ENCODE measurements around the gene SLC9C1.
"Not testable (repeated sequence)": the region's sequence is repeated elsewhere in the genome, so short reads cannot be mapped to it uniquely, and the experiment has no call there.

SLC9C1 gene

DNA sequence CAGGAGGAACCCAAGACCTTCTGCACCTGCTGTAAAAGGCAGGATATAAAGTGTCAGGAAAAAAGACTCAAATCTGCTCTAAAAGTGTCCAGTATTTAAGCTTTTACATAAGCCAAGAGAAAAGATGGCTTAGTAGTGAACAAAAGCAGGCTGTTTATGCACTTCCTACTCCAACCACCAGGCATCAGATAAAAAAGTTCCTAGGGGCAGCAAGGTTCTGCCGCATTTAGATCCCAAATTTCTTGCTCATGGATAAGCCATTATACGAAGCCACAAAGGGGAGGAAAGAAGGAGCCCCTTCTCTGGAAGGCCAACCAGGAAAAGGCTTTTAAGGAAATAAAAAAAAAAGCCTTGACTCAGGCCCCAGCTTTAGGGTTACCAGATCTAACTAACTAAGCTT lies 10.6 kb upstream of the SLC9C1 start:
- DNase-seq: no peak

DNA sequence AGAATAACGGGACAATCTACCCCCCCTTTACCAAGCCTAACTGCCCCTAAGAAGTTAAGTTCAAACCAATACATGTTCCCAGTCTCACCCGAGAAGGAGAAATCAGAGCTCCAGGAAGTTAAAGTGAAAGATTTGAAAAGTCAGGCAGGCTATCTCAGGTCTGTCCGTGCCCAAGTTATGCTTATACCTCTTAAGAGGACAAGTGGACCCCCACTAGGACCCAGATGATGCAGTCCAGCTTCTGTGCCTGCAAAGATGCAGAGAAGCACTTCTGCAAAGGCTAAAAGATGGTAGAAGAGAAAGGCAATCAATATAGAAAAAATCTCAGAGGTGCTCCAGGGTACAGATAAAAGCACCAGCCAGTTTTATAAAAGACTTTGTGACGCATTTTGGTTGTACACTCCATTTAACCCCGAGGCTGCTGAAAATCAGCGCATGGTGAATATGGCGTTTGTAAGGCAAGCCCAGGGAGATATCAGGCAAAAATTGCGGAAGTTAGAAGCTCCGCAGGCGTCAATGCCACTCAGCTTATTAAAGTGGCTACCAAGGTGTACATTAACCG lies 9.8 kb upstream of the SLC9C1 start:
- DNase-seq: no peak

DNA sequence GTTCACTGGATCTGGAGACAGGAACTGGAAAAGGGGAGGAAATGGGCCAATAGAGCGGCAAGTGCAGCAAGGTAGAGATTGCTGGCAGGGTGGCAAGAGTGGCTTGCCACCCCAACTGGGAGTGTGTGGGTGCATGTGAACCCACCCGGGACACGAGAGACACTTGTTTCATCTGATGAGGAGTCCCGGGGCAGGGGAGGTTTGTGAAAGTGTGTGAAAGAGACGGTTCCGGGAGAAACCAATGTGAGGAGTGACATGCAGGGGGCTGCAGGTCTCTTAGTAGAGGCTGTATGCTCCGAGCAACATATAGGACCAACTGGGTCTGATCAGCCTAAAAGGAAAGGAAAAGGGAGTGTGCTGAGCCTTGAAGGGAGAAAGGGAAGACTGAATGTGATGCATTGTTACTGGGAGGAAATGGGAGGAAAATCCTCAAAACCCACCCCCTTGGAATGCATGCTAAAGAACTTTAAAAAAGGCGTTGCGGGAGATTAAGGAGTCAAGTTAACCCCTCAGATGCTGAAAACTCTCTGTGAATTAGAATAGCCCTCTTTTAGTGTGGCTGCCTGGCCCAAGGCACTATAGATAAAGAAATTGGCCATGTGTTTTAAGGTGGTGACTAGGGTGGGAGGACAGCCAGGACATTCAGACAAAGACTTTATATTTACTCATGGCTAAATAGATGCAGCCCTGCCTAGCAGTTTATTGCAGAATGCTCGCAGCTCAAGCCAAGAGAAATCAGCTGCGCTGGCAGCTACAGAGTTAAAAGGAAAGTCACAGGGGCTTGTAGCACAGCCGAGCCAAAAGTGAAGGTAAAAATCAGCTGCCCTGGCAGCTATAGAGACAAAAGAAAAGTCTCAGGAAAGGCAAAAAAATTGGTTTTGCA lies 9.1 kb upstream of the SLC9C1 start:
- no peak for DNase-seq

DNA sequence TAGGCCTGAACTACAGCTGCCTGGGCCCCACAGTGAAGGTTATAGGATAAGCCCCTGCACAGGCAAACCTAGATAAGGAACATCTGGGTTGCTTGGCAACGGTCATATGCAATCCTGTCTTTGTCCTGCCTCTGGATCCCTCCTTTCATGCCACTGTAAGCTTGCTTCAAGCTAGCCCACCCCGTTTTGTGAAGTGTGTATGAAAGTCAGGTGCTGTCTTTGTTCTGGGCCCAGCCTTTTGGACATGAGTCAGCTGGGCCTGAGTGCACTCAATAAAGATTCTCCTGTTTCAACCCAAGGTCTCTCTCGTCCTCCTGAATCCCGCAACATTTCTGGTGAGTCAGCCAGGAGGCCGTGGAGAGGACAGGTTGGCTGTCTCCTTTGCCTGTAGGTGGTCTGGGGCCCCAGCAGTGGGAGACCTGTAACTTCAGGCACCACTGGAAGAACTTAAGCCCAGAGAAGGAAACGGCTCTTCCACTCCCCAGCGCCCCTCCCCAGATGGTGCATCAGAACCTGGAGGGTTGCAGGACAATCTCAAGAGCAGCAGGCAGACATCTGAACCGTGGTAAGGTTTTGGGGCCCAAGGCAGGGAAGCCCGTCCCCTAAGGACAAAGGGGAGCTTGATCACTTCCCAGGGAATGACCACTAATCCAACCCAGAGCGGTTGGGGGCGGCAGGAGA lies 8.3 kb upstream of the SLC9C1 start:
- DNase-seq: no peak

DNA sequence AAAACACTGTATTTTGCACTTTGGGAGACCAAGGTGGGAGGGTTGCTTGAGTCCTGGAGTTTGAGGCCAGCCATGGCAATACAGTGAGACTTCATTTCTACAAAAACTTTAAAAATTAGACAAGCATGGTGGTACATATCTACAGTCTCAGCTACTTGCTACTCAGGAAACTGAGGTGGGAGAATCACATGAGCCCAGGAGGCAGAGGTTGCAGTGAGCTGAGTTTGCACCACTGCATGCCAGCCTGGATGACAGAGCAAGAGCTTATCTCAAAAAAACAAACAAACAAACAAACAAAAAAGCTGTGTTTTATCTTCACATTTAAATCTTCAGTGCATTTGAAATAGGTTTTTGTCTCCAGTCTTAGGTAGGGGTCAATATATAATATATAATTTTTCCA lies 4.8 kb upstream of the SLC9C1 start:
- DNase-seq: no peak

DNA sequence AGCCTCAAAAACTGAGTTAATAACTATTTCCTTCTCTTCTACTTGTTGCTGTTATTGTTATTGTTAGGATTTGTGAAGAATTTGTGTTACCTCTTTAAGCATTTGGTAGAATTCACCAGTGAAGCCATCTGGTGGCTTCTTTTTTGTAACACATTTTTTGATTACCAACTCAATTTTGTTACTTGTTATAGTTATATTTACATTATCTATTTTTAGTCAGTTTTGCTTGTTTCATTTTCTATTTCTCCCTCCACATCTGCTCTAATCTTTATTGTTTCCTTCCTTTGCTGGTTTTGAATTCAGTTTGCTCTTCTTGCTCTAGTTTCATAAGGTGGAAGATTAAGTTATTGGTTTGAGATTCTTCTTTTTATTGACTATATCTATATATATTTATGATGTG lies 3.7 kb upstream of the SLC9C1 start:
- no peak for DNase-seq

DNA sequence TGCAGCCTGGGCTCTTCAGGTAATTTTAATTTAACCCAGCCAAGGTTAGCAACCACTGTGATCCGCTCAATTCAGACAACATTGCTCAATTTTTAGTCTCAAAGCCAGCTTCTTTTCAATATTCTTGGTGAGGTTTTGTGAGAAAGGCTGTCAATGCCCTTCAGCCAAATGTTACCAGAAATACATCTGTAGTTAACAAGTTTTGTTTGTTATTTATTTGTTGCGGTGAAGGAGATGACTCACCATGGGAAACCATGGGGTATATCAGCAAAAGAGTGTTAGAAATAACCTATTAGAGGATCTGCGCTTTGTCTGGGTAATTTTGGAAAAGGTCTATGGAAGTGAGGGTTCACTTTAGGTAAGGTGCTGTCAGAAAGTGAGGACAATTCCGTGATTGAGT lies 5.0 kb downstream of the SLC9C1 start:
- DNase-seq: no peak

DNA sequence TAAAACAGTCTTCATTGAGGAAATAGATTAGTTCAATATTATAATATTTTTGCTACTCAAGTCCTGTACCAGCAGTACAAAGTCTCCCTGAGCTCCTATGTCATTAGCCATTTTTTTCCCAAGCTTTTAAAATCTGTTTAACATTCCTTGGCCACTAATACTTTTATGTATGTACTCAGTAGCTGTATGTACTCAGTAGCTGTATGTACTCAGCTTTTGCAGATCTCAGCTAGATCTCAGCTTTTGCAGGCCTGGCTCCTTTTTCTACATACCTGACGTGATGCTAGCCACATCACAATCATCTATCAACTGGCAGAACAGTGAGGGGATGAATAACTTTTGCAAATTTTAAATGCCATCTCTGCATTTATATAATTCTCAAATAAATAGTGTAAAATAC lies 13.8 kb downstream of the SLC9C1 start:
- DNase-seq: no peak

DNA sequence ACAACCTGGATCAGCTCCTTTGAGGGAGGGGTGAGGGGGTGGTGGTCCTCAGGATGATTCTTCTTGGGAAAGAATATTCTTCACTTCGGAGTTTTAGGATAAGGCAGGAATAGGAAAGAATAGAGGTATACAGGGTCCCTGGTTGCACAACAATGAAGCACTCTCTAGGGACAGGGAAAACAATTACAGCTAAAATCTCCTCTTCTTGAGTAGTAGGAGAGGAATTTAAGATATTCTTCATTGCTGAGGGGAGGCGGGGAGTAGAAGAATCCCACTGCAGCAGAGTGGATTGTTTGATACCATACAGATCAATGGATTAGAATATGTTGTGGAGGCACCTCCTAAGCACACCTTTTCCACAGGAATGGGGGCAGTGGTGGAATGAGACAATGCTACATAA lies 20.5 kb downstream of the SLC9C1 start:
- no peak for DNase-seq

DNA sequence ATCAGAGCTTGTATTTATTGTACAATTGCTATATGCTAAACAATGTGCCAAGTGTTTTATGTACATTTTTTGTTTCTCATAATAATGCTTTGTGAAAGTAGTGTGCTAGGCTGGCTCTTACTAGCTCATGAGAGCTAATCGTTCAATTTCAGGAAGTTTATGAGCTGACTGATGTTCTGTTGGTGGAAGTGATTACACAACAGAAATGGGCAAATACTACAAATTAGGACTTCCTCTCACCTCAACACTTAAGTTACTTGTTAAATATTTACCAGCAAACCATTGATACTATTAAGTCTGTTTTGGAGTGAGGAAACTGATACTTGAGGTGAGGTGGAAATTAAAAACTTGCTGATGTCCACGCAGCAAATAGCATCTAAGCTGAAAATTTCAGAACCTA lies 32.3 kb downstream of the SLC9C1 start:
- no peak for DNase-seq

DNA sequence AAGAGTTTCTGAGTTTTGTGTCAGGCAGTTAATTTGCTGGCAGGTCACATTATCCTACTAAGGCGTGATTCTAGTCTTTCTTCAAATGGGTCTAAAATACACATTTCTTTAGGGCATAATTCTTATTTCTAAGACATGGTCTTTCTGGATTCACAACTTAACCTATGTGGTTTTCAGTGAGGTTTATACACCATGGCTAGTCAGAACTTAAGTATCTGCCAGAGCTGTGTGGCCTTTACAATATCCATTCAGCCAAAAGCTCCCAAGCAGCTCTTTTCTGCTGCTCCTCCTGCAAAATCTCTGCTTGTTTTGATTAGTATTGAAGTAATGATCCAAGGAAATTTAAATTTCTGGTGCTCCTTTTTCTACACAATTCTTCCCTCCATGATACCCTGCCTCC lies 33.5 kb downstream of the SLC9C1 start:
- DNase-seq: no peak

DNA sequence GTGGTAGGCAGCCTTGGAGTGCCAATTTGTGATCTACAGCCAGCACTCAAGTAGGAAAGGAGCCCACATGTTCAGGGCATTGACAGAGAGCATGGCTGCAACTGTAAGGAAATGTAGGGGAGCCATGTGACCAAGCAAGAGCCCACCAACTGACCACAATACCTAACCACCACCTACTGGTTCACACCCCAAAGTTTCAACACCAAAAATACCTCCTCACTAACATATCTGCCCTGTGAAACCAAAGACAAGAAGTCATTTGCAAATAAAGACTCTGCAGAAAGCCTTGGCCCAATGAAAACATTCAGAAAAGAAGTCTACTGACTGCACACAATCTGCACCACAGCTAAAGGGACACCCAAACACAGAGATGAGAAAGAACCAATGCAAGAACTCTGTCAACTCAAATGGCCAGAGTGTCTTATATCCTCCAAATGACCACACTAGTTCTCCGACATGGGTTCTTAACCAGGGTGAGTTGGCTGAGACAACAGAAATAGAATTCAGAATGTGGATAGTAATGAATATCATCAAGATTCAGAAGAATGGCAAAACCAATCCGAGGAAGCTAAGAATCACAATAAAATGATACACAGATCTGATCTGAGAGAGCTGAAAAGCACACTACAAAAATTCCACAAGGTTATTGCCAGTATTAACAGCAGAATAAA lies 40.6 kb downstream of the SLC9C1 start:
- no peak for DNase-seq

DNA sequence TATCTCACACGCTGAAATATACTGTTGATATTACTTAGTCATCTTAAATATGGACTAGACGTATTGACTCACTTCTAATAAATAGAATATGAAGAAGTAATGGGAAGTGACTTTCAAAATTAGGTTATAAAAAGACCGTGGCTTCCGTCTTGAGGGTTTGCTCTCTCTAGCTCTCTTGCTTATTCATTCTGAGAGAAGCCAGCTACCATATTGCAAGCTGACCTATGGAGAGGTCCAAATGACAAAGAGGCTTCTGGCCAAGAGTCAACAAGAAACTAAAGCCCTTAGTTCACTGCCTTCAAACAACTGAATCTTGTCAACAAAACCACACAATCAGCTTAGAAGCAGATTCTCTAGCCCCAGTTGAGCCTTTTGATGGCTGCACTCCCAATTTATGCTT lies 46.1 kb downstream of the SLC9C1 start:
- no peak for DNase-seq

DNA sequence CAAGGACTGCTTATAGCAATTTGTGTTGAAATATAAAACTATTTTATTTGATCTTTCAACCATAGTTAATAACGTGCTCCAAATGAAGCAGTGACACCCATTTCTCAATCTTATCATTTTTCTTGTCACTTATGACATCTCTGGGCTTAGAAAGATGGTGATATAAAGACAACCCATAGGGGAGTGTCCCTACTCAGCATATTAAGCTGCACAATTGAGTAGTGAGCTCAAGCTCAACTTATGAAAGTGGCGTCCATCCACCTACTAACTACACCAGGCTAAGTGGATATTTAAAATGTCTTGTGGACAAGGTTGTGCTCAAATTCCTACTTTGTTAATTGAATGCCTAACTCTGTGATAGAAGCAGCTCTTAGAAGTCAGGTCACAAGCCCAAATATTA lies 46.7 kb downstream of the SLC9C1 start:
- DNase-seq: no peak

DNA sequence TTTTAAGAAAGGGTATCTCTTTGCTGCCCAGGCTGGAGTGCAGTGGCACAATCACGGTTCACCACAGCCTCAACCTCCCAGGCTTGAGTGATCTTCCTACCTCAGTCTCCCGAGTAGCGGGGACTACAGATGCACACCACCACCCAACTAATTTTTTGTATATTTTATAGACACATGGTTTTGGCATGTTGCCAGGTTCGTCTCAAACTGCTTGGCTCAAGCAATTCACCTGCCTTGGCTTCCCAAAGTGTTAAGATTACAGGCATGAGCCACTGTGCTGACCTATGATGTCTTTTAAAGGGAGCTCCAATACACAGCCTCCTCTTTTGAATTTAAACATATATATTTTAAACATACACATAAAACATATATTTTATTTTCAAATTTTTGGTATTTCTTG lies 60.9 kb downstream of the SLC9C1 start:
- DNase-seq: no peak

DNA sequence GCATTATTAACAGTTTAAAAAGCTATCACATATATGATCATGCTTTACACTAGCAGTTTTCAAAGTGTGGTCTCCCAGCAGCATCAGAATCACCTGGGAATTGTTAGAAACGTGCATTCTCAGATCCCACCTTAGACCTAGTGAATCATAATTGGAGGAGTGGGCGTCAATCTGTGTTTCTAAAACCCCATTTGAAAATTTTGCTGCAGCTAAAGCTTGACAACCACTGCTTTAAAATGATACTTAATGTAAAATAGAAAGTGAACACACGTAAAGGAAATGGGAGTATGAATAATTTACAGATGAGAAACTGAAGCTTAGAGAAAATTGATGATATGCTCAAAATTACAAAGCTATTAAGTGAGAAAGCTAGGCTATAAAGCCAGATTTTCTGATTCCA lies 62.3 kb downstream of the SLC9C1 start:
- DNase-seq: no peak

DNA sequence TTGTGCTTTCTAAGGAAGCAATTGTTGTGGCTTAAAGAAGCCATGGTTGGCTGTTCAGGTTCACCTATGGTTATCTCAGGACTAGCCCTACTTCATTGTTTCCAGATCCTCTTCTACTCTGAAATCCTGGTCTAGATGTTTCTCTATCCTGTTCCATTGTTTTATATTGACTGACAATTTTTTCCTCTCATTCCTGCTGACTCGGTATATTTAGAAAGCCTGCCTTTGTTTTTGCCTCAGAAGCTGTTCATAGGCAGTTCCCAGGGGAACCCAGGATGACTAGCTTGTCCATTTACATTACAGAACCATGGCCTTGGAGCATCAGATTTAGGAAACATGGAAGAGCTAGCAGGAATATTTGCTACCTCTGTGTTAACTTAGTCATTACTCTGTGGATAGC lies 64.0 kb downstream of the SLC9C1 start:
- no peak for DNase-seq

DNA sequence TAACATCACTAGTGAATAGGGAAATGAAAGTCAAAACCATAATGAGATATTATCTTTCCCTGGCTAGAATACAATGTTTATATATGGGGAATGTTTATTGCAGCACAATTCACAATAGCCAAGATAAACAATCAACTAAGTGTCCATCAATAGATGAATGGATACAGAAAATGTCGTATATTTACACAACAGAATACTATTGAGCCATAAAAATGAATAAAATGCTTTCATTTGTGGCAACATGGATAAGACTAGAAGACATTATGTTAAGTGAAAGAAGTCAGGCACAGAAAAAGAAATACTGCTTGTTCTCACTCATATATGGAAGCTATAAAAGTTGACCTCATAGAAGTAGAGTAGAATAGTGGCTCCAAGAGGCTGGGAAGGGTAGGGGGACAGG lies 65.2 kb downstream of the SLC9C1 start:
- DNase-seq: no peak

DNA sequence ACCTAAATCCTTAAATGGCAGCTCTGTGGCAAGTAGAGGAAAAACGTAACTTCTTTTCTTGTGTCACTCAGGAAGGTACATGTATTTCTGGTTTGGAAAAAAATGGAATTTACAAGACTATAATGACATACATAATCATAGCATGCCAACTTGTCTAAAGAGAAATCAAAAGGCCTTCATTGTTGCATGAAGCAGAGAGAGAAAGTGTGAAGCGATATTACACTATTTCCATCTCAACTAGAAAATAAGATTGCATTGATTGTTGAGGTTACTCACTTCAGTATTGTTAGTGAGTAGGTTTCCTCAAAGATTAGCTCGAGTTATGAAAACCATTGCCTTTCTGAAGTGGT lies 93.7 kb downstream of the SLC9C1 start:
- no peak for DNase-seq

DNA sequence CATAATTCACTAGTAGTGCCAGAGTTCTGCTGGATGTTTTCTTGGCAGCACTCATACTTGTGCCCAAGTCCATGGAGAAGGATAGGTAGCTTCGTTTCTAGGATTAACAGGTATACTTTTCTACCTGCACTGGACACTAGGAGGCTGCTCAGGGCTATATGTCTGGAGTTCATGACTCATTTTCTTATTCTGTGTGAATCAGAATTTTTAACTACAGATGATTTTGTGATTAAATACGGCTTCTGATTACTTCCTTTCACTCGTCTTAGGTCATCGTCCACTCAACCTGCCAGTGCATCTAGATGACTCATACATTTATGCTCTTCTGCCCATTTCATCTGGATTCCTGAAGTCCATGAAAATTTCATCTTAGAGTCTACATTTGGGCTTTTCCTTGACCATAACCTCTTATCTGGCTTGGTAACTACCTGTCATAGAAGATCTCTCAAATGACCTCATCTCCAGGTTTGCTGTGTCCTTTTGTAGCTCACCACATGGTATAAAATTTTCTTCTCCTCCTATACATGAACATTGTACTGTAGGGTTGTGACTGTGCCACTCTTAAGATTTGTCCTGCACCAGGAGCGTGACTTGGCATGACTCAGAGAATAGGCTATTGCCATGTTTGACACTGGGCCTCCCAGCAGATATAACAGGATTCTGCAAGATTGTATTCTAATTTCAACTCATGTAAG lies 94.2 kb downstream of the SLC9C1 start:
- DNase-seq: no peak

DNA sequence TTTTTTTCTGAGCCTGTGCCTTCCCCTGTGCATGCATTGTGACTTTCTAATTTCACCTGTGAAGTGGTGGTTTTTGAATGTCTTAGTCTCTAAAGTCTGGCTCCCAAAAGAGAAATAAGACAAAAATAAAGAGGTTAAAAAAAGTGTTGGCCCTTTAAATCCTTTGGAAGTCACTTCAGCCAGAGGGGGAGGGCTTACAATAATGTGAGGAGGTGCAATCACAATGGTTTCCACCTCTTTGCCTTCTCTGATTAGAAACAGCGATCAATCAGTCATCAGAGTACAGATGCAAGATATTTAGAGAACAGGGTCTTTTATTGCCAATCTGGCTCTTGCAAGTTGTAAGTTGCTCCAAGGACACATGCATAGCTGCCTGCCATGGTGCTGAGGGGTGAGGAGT lies 96.9 kb downstream of the SLC9C1 start:
- no peak for DNase-seq

DNA sequence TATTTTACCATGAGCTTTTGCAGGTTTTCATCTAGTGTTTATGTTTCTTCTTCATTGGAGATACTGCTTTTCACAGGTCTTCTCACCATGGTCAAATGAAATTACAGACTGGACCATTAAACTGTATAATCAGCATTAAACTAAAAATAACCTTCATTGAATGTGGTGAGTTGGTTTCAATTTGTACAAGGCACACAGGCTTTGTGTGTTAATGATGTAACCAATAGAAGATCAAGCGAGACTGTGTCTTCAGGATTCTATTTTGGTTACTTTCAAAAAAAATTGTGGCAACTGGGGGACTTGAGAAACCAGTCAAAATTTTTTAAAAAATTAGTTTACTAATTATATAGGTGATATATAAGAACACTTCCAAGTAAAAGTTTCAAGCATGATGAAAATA lies 106.7 kb downstream of the SLC9C1 start:
- no peak for DNase-seq

DNA sequence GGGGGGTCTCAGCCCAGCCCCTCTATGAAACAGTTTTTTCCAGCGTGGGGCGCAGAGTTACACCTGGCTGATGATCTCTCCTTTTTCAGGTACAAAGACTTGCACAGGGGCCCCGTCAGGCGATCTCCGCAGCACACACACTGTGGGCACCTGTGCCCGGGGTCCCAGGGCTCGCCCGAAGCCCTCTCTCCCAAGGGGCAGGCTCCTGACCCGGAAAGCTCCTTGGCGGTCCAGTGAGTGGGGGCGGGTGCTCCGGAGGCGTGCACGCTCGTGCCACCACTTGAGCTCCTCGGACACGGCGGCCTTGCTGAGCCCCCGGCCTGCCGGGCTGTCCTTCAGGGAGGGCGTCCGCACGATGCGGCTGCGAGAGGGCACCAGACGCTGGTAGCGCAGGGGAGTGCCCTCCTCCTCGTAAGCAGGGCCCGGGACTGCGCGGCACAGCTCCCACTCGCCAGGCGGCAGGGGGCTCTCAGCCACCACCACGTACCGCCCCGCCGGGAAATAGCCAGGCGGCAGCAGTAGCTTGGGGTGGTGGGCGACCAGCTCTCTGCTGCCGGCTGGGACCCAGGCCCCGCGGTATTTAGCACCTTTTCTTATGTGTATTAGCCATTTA lies 108.5 kb downstream of the SLC9C1 start:
- not testable (repeated sequence) for DNase-seq
